SK-N-SH (cell line): ENCODE data around the gene CCDC167. TPM values are rescaled to one million over a fixed set of nuclear protein-coding genes. Genes with fewer than 3 reads are reported as not detected.

ENCODE experiments used
- CTCF ChIA-PET: fragments of 300-600, 350-600 bp; formaldehyde crosslinking; extraction: SDS; loops from one replicate; lab custom pipeline; 2021; lab: Yijun Ruan, JAX
- POLR2A ChIA-PET: fragments of 350-600 bp; sonication (Branson Sonifier 250); formaldehyde crosslinking; extraction: SDS; loops from one replicate; lab custom pipeline; 2020; ENCODE audit warnings: antibody characterized with exemption, inconsistent platforms; lab: Yijun Ruan, JAX
- DNase-seq: peaks from one replicate; pipeline ENCODE4 v3.0.0; 2012
- H2AFZ ChIP-seq: fragments of 200-600 bp; sonication (generic); 2 replicates; pipeline ENCODE4 v1.8.1; 2016; ENCODE audit warnings: antibody characterized with exemption, mild to moderate bottlenecking, low read depth
- H3F3A ChIP-seq: fragments of 200-600 bp; sonication (generic); replicated peaks from 2 replicates; pipeline ENCODE3; 2016; ENCODE audit warnings: antibody characterized with exemption, mild to moderate bottlenecking; ENCODE audit not compliant: insufficient read depth
- H3K27ac ChIP-seq, 2 experiments: fragments of 200-500 bp in 1 of 2; fragments of 200-600 bp in 1 of 2; sonication (Bioruptor generic) in 1 of 2; sonication (generic), shearing (Covaris generic) in 1 of 2; 2 replicates each; pipeline versions ENCODE4 v1.5.1 to v1.6.1; 2014 to 2016; ENCODE audit warnings: low read depth in 2 of 2, inconsistent platforms in 1 of 2, low read length in 1 of 2, mild to moderate bottlenecking in 1 of 2, mixed read lengths in 1 of 2
- H3K27me3 ChIP-seq: fragments of 200-600 bp; sonication (generic), shearing (Covaris generic); 2 replicates; pipeline ENCODE4 v1.6.1; 2016; ENCODE audit warnings: mixed run types; ENCODE audit not compliant: insufficient read depth
- H3K36me3 ChIP-seq, 2 experiments: fragments of 200-500 bp in 1 of 2; fragments of 200-600 bp in 1 of 2; sonication (Bioruptor generic) in 1 of 2; sonication (generic) in 1 of 2; replicated peaks in 1 of 2; 2 replicates each; pipeline versions ENCODE3 to v1.5.1; 2014 to 2016; ENCODE audit warnings: low read length in 1 of 2, mild to moderate bottlenecking in 1 of 2; ENCODE audit not compliant: insufficient read depth in 2 of 2, control insufficient read depth in 1 of 2
- H3K4me1 ChIP-seq, 2 experiments: fragments of 200-500 bp in 1 of 2; fragments of 200-600 bp in 1 of 2; sonication (Bioruptor generic) in 1 of 2; sonication (generic), shearing (Covaris generic) in 1 of 2; 2 replicates each; pipeline versions ENCODE4 v1.5.1 to v1.6.1; 2014 to 2016; ENCODE audit warnings: low read depth in 1 of 2, low read length in 1 of 2, mixed run types in 1 of 2; ENCODE audit not compliant: insufficient read depth in 2 of 2, control insufficient read depth in 1 of 2
- H3K4me2 ChIP-seq: fragments of 200-600 bp; sonication (generic), shearing (Covaris generic); 2 replicates; pipeline ENCODE4 v1.6.1; 2017; ENCODE audit warnings: mixed run types
- H3K4me3 ChIP-seq, 2 experiments: fragments of 200-500 bp in 1 of 2; fragments of 200-600 bp in 1 of 2; sonication (Bioruptor generic) in 1 of 2; sonication (generic), shearing (Covaris generic) in 1 of 2; 2 replicates each; pipeline versions ENCODE4 v1.5.1 to v1.8.1; 2014 to 2016; ENCODE audit warnings: low read depth in 2 of 2, inconsistent platforms in 1 of 2, low read length in 1 of 2, mild to moderate bottlenecking in 1 of 2, mixed read lengths in 1 of 2, moderate library complexity in 1 of 2
- H3K79me2 ChIP-seq: fragments of 200-600 bp; sonication (generic); 2 replicates; pipeline ENCODE4 v1.8.1; 2017; ENCODE audit warnings: mild to moderate bottlenecking; ENCODE audit not compliant: insufficient read depth
- H3K9ac ChIP-seq: fragments of 200-600 bp; sonication (generic); 2 replicates; pipeline ENCODE4 v1.6.1; 2017; ENCODE audit warnings: mixed run types
- H3K9me2 ChIP-seq: fragments of 200-600 bp; sonication (generic); 2 replicates; pipeline ENCODE4 v1.6.1; 2017; ENCODE audit warnings: mixed run types
- H3K9me3 ChIP-seq: fragments of 200-600 bp; sonication (generic); 2 replicates; pipeline ENCODE4 v1.6.1; 2017; ENCODE audit warnings: mixed run types, mild to moderate bottlenecking, moderate library complexity
- H4K20me1 ChIP-seq: fragments of 200-600 bp; sonication (generic); 2 replicates; pipeline ENCODE4 v1.6.1; 2017; ENCODE audit warnings: mild to moderate bottlenecking, mixed run types; ENCODE audit not compliant: insufficient read depth
- CHD2 ChIP-seq: fragments of 150-350 bp; IDR thresholded peaks from 2 replicates; pipeline ENCODE4 v1.6.1; 2018; ENCODE audit warnings: low read length; ENCODE audit not compliant: partially characterized antibody
- EP300 ChIP-seq, 2 experiments: IDR thresholded peaks; 2 replicates each; pipeline versions ENCODE4 v1.4.0 to v1.6.1; 2012; ENCODE audit warnings: borderline replicate concordance in 1 of 2, low read depth in 1 of 2, low read length in 1 of 2
- FOSL2 ChIP-seq: IDR thresholded peaks from 2 replicates; pipeline ENCODE4 v1.4.0; 2012; ENCODE audit warnings: low read depth, mild to moderate bottlenecking, moderate library complexity, borderline replicate concordance
- GATA2 ChIP-seq: sonication (generic); formaldehyde crosslinking; IDR thresholded peaks from 2 replicates; pipeline ENCODE4 v1.5.0; 2020; ENCODE audit warnings: mild to moderate bottlenecking, missing genetic modification reagents
- MAX ChIP-seq: IDR thresholded peaks from 2 replicates; pipeline ENCODE4 v1.4.0; 2012; ENCODE audit warnings: low read depth
- MEF2A ChIP-seq: IDR thresholded peaks from 2 replicates; pipeline ENCODE4 v1.4.0; 2012; ENCODE audit warnings: low read depth, borderline replicate concordance
- NFIC ChIP-seq: IDR thresholded peaks from 2 replicates; pipeline ENCODE4 v1.4.0; 2012; ENCODE audit warnings: borderline replicate concordance
- NRF1 ChIP-seq: IDR thresholded peaks from 2 replicates; pipeline ENCODE4 v1.6.1; 2012; ENCODE audit warnings: low read depth, mild to moderate bottlenecking, low read length
- POLR2AphosphoS5 ChIP-seq: IDR thresholded peaks from 2 replicates; pipeline ENCODE4 v1.6.1; 2012; ENCODE audit warnings: low read depth, low read length
- RCOR1 ChIP-seq: fragments of 150-350 bp; IDR thresholded peaks from 2 replicates; pipeline ENCODE4 v1.6.1; 2017; ENCODE audit warnings: antibody characterized with exemption, low read length
- REST ChIP-seq: IDR thresholded peaks from 2 replicates; pipeline ENCODE4 v1.6.1; 2012; ENCODE audit warnings: mild to moderate bottlenecking, low read depth, low read length, moderate library complexity
- RXRA ChIP-seq: IDR thresholded peaks from 2 replicates; pipeline ENCODE4 v1.4.0; 2012; ENCODE audit warnings: low read depth, mild to moderate bottlenecking, borderline replicate concordance
- SIN3A ChIP-seq: IDR thresholded peaks from 2 replicates; pipeline ENCODE4 v1.6.1; 2012; ENCODE audit warnings: low read depth, mild to moderate bottlenecking, low read length, moderate library complexity, borderline replicate concordance
- TAF1 ChIP-seq: IDR thresholded peaks from 2 replicates; pipeline ENCODE4 v1.6.1; 2012; ENCODE audit warnings: low read depth, mild to moderate bottlenecking, low read length, moderate library complexity, borderline replicate concordance
- TEAD4 ChIP-seq: IDR thresholded peaks from 2 replicates; pipeline ENCODE4 v1.4.0; 2012; ENCODE audit warnings: mild to moderate bottlenecking, borderline replicate concordance; ENCODE audit not compliant: insufficient read depth
- USF1 ChIP-seq: IDR thresholded peaks from 2 replicates; pipeline ENCODE4 v1.4.0; 2012; ENCODE audit warnings: low read depth, borderline replicate concordance
- YY1 ChIP-seq: IDR thresholded peaks from 2 replicates; pipeline ENCODE4 v1.4.0; 2012; ENCODE audit warnings: low read depth, mild to moderate bottlenecking
- polyA plus RNA-seq, 3 experiments: library from polyadenylated mRNA; depleted of rRNA; stranded (reverse); fragments of >200 nt; gene quantifications; 2 replicates each; pipeline ENCODE4 v1.2.3, GENCODE V29; 2012
- TF ChIP-seq, protein P1 (sequence below): fragments of 200-600 bp; sonication (generic); IDR thresholded peaks from 2 replicates; pipeline ENCODE4 v1.6.1; 2017; ENCODE audit warnings: antibody characterized with exemption, mild to moderate bottlenecking, moderate library complexity

Gene CCDC167
- polyA plus RNA-seq, 1 of the 3 experiments (the other 2 are of a cell fraction) = 49.1 TPM

GRCh38 chr6:37463110-37463509 lies 36.6 kb downstream of the CCDC167 start:
- Histone ChIP-seq H3K4me1 (peaks cover 0 to 36% of the 10 kb centered on the region in 2 experiments; a peak in 2 of 4 replicates), H3K27ac (no peak overlapping the region; a peak in 1 of 4 replicates), H3K4me3 (no peak overlapping the region), H3K9ac (no peak overlapping the region), H2AFZ (no peak overlapping the region), H3K9me2 (no peaks in the 10 kb centered on the region), H3K27me3 (no peaks in the 10 kb centered on the region), H3K79me2 (no peaks in the 10 kb centered on the region), H3K9me3 (no peaks in the 10 kb centered on the region), H3K36me3 (peaks cover 46 to 51% of the 10 kb centered on the region in 2 experiments), H4K20me1 (no peaks in the 10 kb centered on the region), H3K4me2 (no peak overlapping the region), H3F3A (no peaks in the 10 kb centered on the region)
- no peak for TF ChIP-seq NRF1
- no peak for TF ChIP-seq MEF2A
- TF ChIP-seq MAX = no peak
- no peak for TF ChIP-seq YY1
- no peak for TF ChIP-seq FOSL2
- TF ChIP-seq RXRA = no peak
- no peak for TF ChIP-seq TAF1
- TF ChIP-seq CHD2 = no peak
- no peak for TF ChIP-seq TEAD4
- TF ChIP-seq NFIC = no peak
- TF ChIP-seq RCOR1 = no peak
- TF ChIP-seq SIN3A = no peak
- no peak for TF ChIP-seq GATA2 (CRISPR knock-in tag)
- TF ChIP-seq EP300 (IDR thresholded peaks at IDR 0.05; ENCODE audit: borderline replicate concordance in 1 of 2, low read depth in 1 of 2, low read length in 1 of 2) = no peak
- TF ChIP-seq USF1 = no peak
- no peak for TF ChIP-seq POLR2AphosphoS5
- TF ChIP-seq, protein P1, sequence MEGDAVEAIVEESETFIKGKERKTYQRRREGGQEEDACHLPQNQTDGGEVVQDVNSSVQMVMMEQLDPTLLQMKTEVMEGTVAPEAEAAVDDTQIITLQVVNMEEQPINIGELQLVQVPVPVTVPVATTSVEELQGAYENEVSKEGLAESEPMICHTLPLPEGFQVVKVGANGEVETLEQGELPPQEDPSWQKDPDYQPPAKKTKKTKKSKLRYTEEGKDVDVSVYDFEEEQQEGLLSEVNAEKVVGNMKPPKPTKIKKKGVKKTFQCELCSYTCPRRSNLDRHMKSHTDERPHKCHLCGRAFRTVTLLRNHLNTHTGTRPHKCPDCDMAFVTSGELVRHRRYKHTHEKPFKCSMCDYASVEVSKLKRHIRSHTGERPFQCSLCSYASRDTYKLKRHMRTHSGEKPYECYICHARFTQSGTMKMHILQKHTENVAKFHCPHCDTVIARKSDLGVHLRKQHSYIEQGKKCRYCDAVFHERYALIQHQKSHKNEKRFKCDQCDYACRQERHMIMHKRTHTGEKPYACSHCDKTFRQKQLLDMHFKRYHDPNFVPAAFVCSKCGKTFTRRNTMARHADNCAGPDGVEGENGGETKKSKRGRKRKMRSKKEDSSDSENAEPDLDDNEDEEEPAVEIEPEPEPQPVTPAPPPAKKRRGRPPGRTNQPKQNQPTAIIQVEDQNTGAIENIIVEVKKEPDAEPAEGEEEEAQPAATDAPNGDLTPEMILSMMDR = no peak
- no peak for TF ChIP-seq REST
- POLR2A ChIA-PET = interaction anchor here (0.6 kb wide), 1 partner anchor 76 kb away, joined by 3 read pairs; no protein-coding TSS in a partner anchor
- DNase-seq = no peak
- CTCF ChIA-PET = interaction anchor here (1.0 to 2.0 kb wide), 2 partner anchors 20 to 228 kb away, joined by 3 to 4 read pairs; no protein-coding TSS in a partner anchor
